B cell (primary cell): Measurements from ENCODE around the gene BCL2. TPM values are rescaled to one million over a fixed set of nuclear protein-coding genes. Genes with fewer than 3 reads are reported as not detected.

Experiments used
- ATAC-seq: fragments of 200-7000 bp; cut with Tn5 transposase; one replicate; pipeline ENCODE4 v1.10.0; 2021; ENCODE audit warnings: low read depth, mild to moderate bottlenecking, moderate number of reproducible peaks, moderate library complexity
- CTCF ChIA-PET: fragments of 350-600 bp; sonication (Branson Sonifier 250); formaldehyde crosslinking; loops from one replicate; lab custom pipeline; 2021; ENCODE audit warnings: antibody characterized with exemption, inconsistent platforms; lab: Charles Lee
- POLR2A ChIA-PET: fragments of 350-600 bp; sonication (Branson Sonifier 250); formaldehyde crosslinking; loops from one replicate; lab custom pipeline; 2021; ENCODE audit warnings: antibody characterized with exemption; lab: Charles Lee
- DNase-seq: peaks from one replicate; pipeline ENCODE4 v3.0.0; 2013
- H2AFZ ChIP-seq: 2 replicates; pipeline ENCODE4 v1.6.1; 2012; ENCODE audit warnings: mild to moderate bottlenecking, low read depth, low read length; ENCODE audit not compliant: insufficient read depth, poor library complexity, severe bottlenecking
- H3K27ac ChIP-seq, 2 donors: 1 replicate in 1 of 2; 2 replicates in 1 of 2; pipeline ENCODE4 v1.5.1; 2012 to 2013; ENCODE audit warnings: low read length in 2 of 2, mild to moderate bottlenecking in 2 of 2, moderate library complexity in 1 of 2
- H3K27me3 ChIP-seq, 4 experiments: fragments of 200-600 bp in 1 of 4; sonication (generic) in 1 of 4; replicated peaks in 1 of 4; 1 replicate in 2 of 4; 2 replicates in 2 of 4; pipeline versions ENCODE4 v1.6.1 to v1.7.0; 2013 to 2016; ENCODE audit warnings: low read length in 3 of 4, mild to moderate bottlenecking in 2 of 4, mixed read lengths in 1 of 4, moderate library complexity in 1 of 4; ENCODE audit not compliant: insufficient read depth in 4 of 4, control insufficient read depth in 3 of 4; ENCODE audit errors: control extremely low read depth in 1 of 4
- H3K36me3 ChIP-seq, 2 experiments: replicated peaks in 1 of 2; 1 replicate in 1 of 2; 2 replicates in 1 of 2; pipeline versions ENCODE4 v1.6.1 to v1.7.1; 2013; ENCODE audit warnings: low read length in 1 of 2; ENCODE audit not compliant: insufficient read depth in 2 of 2, control insufficient read depth in 1 of 2; ENCODE audit errors: control extremely low read depth in 1 of 2, extremely low read depth in 1 of 2
- H3K4me1 ChIP-seq, 2 donors: fragments of 200-600 bp in 1 of 2; sonication (generic) in 1 of 2; 1 replicate in 1 of 2; 2 replicates in 1 of 2; pipeline versions ENCODE4 v1.5.1 to v1.6.1; 2013 to 2017; ENCODE audit warnings: low read length in 2 of 2; ENCODE audit not compliant: control insufficient read depth in 2 of 2, insufficient read depth in 2 of 2
- H3K4me2 ChIP-seq: replicated peaks from 2 replicates; pipeline ENCODE3; 2012; ENCODE audit warnings: mild to moderate bottlenecking, low read depth, low read length; ENCODE audit not compliant: poor library complexity, severe bottlenecking
- H3K4me3 ChIP-seq, 5 experiments: fragments of 200-600 bp in 1 of 5; sonication (generic) in 1 of 5; 1 replicate in 3 of 5; 2 replicates in 2 of 5; pipeline versions ENCODE4 v1.5.1 to v1.7.0; 2011 to 2016; ENCODE audit warnings: low read length in 4 of 5, mild to moderate bottlenecking in 4 of 5, low read depth in 2 of 5, control low read depth in 1 of 5, moderate library complexity in 1 of 5; ENCODE audit not compliant: insufficient read depth in 1 of 5; ENCODE audit errors: control extremely low read depth in 1 of 5, extremely low read depth in 1 of 5
- H3K79me2 ChIP-seq: fragments of 200-600 bp; sonication (generic); one replicate; pipeline ENCODE4 v1.6.0; 2016; ENCODE audit warnings: low read length; ENCODE audit not compliant: control insufficient read depth, insufficient read depth
- H3K9ac ChIP-seq: fragments of 200-600 bp; sonication (generic); 2 replicates; pipeline ENCODE4 v1.6.1; 2017; ENCODE audit warnings: mild to moderate bottlenecking, low read length, moderate library complexity
- H3K9me3 ChIP-seq, 3 donors: one replicate each; pipeline versions ENCODE4 v1.6.1 to v1.7.1; 2013; ENCODE audit warnings: low read length in 2 of 3; ENCODE audit not compliant: control insufficient read depth in 2 of 3, insufficient read depth in 1 of 3; ENCODE audit errors: control extremely low read depth in 1 of 3
- H4K20me1 ChIP-seq: 2 replicates; pipeline ENCODE4 v1.6.0; 2012; ENCODE audit warnings: mild to moderate bottlenecking, low read length; ENCODE audit not compliant: insufficient read depth, control insufficient read depth, poor library complexity, severe bottlenecking
- H3K27ac Mint-ChIP-seq: one replicate; pipeline ENCODE4 v1.8.0; 2021; ENCODE audit warnings: mixed read lengths
- H3K27me3 Mint-ChIP-seq: one replicate; pipeline ENCODE4 v1.8.0; 2021; ENCODE audit warnings: mixed read lengths
- H3K4me1 Mint-ChIP-seq: one replicate; pipeline ENCODE4 v1.8.0; 2021; ENCODE audit warnings: mixed read lengths
- H3K4me3 Mint-ChIP-seq: one replicate; pipeline ENCODE4 v1.8.0; 2021; ENCODE audit warnings: mixed read lengths
- H3K9me3 Mint-ChIP-seq: one replicate; pipeline ENCODE4 v1.8.0; 2022; ENCODE audit warnings: mixed read lengths; ENCODE audit not compliant: insufficient read depth
- CTCF ChIP-seq: fragments of 200-600 bp; IDR thresholded peaks from one replicate; pipeline ENCODE4 v1.8.0; 2022; ENCODE audit warnings: antibody characterized with exemption, mild to moderate bottlenecking
- EZH2 ChIP-seq: IDR thresholded peaks from 2 replicates; pipeline ENCODE4 v1.6.1; 2012; ENCODE audit warnings: borderline replicate concordance, low read depth, mild to moderate bottlenecking, moderate library complexity, low read length; ENCODE audit not compliant: insufficient read depth, poor library complexity, severe bottlenecking
- WGBS: methylation state at CpG from one replicate; pipeline ENCODE4 v1.1.5; 2013; ENCODE audit warnings: missing lambda C conversion rate; ENCODE audit not compliant: insufficient coverage; 5-methylcytosine and 5-hydroxymethylcytosine counted together
- intact Hi-C: fragments of 100-400 bp; cut with micrococcal nuclease; formaldehyde crosslinking; loops from one replicate; pipeline ENCODE4 v1.10.0; 2022
- polyA plus RNA-seq: library from polyadenylated mRNA; depleted of rRNA; stranded (reverse); fragments of >200 nt; gene quantifications from 2 replicates; pipeline ENCODE4 v1.2.3, GENCODE V29; 2012
- total RNA-seq, 2 donors: library from RNA; stranded (reverse); fragments of 120-200 nt in 1 of 2; gene quantifications; 1 replicate in 1 of 2; 2 replicates in 1 of 2; pipeline versions ENCODE4 v1.2.3 to v1.2.4, GENCODE V29; 2013 to 2022

The BCL2 gene
- total and polyA plus RNA-seq, 2 donors (not counting 1 experiment from before 2014, with no cell fraction given): 27.6 to 144 TPM

GRCh38 chr18:63291278-63291677, 28.3 kb downstream of the BCL2 start:
- WGBS: no CpG with 5 or more reads among the region's 5 CpGs
- Histone ChIP-seq H4K20me1 (no peaks in the 10 kb centered on the region), H3K4me1 (peaks cover 92 to 93% of the 10 kb centered on the region in 2 donors), H2AFZ (no peak overlapping the region), H3K79me2 (peaks cover 76% of the 10 kb centered on the region), H3K27me3 (no peaks in the 10 kb centered on the region), H3K36me3 (peaks cover 0 to 5% of the 10 kb centered on the region in 2 experiments), H3K9ac (no peak overlapping the region), H3K4me2 (peak overlapping the region; percentile 82), H3K4me3 (no peak overlapping the region), H3K27ac (peak overlapping the region; percentile 94 to 95), H3K9me3 (no peaks in the 10 kb centered on the region)
- POLR2A ChIA-PET: interaction anchor here (0.7 to 1.9 kb wide), 3 partner anchors 7 to 29 kb away, joined by 4 to 10 read pairs (median 10); no protein-coding TSS in a partner anchor
- ATAC-seq: no peak
- H3K27ac Mint-ChIP-seq: no peak overlapping the region
- intact Hi-C loops: loop anchor here (5.0 kb wide), 1 partner anchor 39 kb away; no protein-coding TSS in a partner anchor
- TF ChIP-seq CTCF: no peak
- TF ChIP-seq EZH2: no peak
- DNase-seq: no peak
- CTCF ChIA-PET: interaction anchor here (3.3 to 4.8 kb wide), 2 partner anchors 27 to 129 kb away, joined by 15 to 45 read pairs; partner anchors contain the start of gene BCL2
- no peaks in the 10 kb centered on the region for H3K27me3 Mint-ChIP-seq
- H3K4me1 Mint-ChIP-seq: peaks cover 56% of the 10 kb centered on the region
- H3K4me3 Mint-ChIP-seq: peak overlapping the region; percentile 20
- H3K9me3 Mint-ChIP-seq: peaks cover 1% of the 10 kb centered on the region

- no peak overlapping the region for H3K9ac ChIP-seq
- H3K4me2 ChIP-seq: peak overlapping the region; percentile 82
- TF ChIP-seq EZH2 (no peak), CTCF (no peak)
- Mint-ChIP-seq H3K27me3 (no peaks in the 10 kb centered on the region), H3K4me3 (peak overlapping the region; percentile 30), H3K9me3 (peaks cover 1% of the 10 kb centered on the region), H3K27ac (no peak overlapping the region), H3K4me1 (peaks cover 54% of the 10 kb centered on the region)
- H3K27ac ChIP-seq: peak overlapping the region; percentile 94 to 95
- ChIA-PET POLR2A (no interaction called here), CTCF (interaction anchor here (0.7 to 1.1 kb wide), 2 partner anchors 27 to 274 kb away, joined by 3 to 4 read pairs; no protein-coding TSS in a partner anchor)
- H2AFZ ChIP-seq: no peak overlapping the region
- ATAC-seq: no peak
- H3K79me2 ChIP-seq: peaks cover 76% of the 10 kb centered on the region
- no peak overlapping the region for H3K4me3 ChIP-seq
- no peaks in the 10 kb centered on the region for H3K9me3 ChIP-seq
- intact Hi-C loops: loop anchor here (5.0 kb wide), 1 partner anchor 39 kb away; no protein-coding TSS in a partner anchor
- peaks cover 0 to 5% of the 10 kb centered on the region in 2 experiments for H3K36me3 ChIP-seq
- WGBS: 85% methylated on average over 7 of the region's 7 CpGs
- no peak for DNase-seq
- no peaks in the 10 kb centered on the region for H4K20me1 ChIP-seq
- peaks cover 94 to 96% of the 10 kb centered on the region in 2 donors for H3K4me1 ChIP-seq
- H3K27me3 ChIP-seq: no peaks in the 10 kb centered on the region
Measured at GRCh38 chr18:63290821-63291200, 28.8 kb downstream of the BCL2 start.
